ENCODE data around the gene WDPCP. TPM values are rescaled to one million over a fixed set of nuclear protein-coding genes. Genes with fewer than 3 reads are reported as not detected.
"Not testable (repeated sequence)": the region's sequence is repeated elsewhere in the genome, so short reads cannot be mapped to it uniquely, and the experiment has no call there.

The WDPCP gene
- total and polyA plus RNA-seq, 5 donors = 3.8 to 17.3 (median 14.0) TPM

- Histone ChIP-seq H3K27ac (ENCODE audit: low read length) (no peak overlapping the region), H3K9me3 (ENCODE audit: control insufficient read depth, low read length) (no peaks in the 10 kb centered on the region), H3K27me3 (ENCODE audit: control insufficient read depth, insufficient read depth) (no peaks in the 10 kb centered on the region), H3K4me1 (ENCODE audit: control insufficient read depth, insufficient read depth, low read length) (no peaks in the 10 kb centered on the region), H3K4me3 (ENCODE audit: low read length) (no peak overlapping the region)
- DNase-seq = no peak
- 40% methylated on average over 1 of the region's 1 CpG for WGBS
- ATAC-seq = no peak
- intact Hi-C loops (cut with DNase I) = no loop called here
These were observed 425.0 kb downstream of the WDPCP start for GRCh38 chr2:63163161-63163820.

GRCh38 chr2:63159262-63159661 is 429.0 kb downstream of the WDPCP start:
- Histone ChIP-seq H3K9me3 (ENCODE audit: control insufficient read depth, low read length) (no peaks in the 10 kb centered on the region), H3K4me3 (ENCODE audit: low read length) (no peak overlapping the region), H3K4me1 (ENCODE audit: control insufficient read depth, insufficient read depth, low read length) (no peaks in the 10 kb centered on the region), H3K27ac (ENCODE audit: low read length) (no peak overlapping the region), H3K27me3 (ENCODE audit: control insufficient read depth, insufficient read depth) (no peaks in the 10 kb centered on the region)
- WGBS = 100% methylated on average over 1 of the region's 1 CpG
- intact Hi-C loops (cut with DNase I) = no loop called here
- DNase-seq = no peak
- no peak for ATAC-seq

DNA sequence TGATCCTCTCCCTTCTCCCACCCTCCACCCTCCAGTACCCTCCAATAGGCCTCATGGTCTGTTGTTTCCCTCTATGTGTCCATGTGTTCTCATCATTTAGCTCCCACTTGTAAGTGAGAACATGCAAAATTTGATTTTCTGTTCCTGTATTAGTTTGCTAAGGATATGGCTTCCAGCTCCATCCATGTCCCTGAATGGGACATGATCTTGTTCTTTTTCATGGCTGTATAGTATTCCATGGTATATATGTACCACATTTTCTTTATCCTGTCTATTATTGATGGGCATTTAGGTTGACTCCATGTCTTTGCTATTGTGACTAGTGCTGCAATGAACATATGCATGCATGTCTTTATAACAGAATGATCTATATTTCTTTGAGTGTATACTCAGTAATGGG is 451.6 kb downstream of the WDPCP start:
- H3K9me3 ChIP-seq (ENCODE audit: control insufficient read depth, low read length); H3K27ac ChIP-seq (ENCODE audit: low read length); intact Hi-C loops (cut with DNase I); DNase-seq; H3K4me1 ChIP-seq (ENCODE audit: control insufficient read depth, insufficient read depth, low read length); H3K4me3 ChIP-seq (ENCODE audit: low read length); ATAC-seq; H3K27me3 ChIP-seq (ENCODE audit: control insufficient read depth, insufficient read depth): not testable (repeated sequence)

DNA sequence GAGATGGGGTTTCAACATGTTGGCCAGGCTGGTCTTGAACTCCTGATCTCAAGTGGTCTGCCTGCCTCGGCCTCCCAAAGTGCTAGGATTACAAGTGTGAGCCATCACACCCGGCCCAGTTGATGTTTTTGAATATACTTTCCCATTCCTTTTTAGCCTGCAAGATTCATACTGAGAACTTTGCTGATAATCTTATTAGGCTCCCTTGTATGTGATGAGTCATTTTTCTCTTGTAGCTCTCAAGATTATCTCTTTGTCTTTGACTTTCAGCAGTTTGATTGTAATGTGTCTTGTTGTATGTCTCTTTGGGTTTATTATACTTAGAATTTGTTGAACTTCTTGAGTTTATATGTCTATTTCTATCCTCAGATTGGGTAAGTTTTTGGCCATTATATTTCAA is 456.3 kb downstream of the WDPCP start:
- DNase-seq (no peak), ATAC-seq (no peak)
- Histone ChIP-seq H3K9me3 (ENCODE audit: control insufficient read depth, low read length) (no peaks in the 10 kb centered on the region), H3K4me3 (ENCODE audit: low read length) (no peak overlapping the region), H3K27ac (ENCODE audit: low read length) (no peak overlapping the region), H3K27me3 (ENCODE audit: control insufficient read depth, insufficient read depth) (no peaks in the 10 kb centered on the region), H3K4me1 (ENCODE audit: control insufficient read depth, insufficient read depth, low read length) (no peaks in the 10 kb centered on the region)
- intact Hi-C loops (cut with DNase I) = no loop called here
- 96% methylated on average over 2 of the region's 2 CpGs for WGBS

DNA sequence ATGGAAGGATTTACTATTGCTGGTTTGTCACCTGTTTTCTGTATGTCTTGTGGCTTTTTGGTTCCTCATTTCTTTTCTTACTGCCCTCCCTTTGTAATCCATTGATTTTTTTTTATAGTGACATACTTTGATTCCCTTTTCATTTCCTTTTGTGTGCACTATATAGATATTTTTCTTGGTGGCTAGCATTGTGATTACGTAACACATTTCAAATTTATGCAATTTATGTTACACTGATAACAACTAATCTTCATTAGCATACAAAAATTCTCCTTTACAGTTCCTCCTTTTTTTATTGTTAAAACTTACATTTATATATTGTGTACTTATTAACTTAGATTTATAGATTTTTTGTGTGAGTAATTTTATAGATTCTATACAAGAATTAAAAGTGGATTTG is 457.1 kb downstream of the WDPCP start:
- no peaks in the 10 kb centered on the region for H3K4me1 ChIP-seq (ENCODE audit: control insufficient read depth, insufficient read depth, low read length)
- H3K27ac ChIP-seq (ENCODE audit: low read length) = no peak overlapping the region
- DNase-seq (no peak), ATAC-seq (no peak)
- H3K9me3 ChIP-seq (ENCODE audit: control insufficient read depth, low read length) = no peaks in the 10 kb centered on the region
- 90% methylated on average over 1 of the region's 1 CpG for WGBS
- intact Hi-C loops (cut with DNase I) = no loop called here
- no peaks in the 10 kb centered on the region for H3K27me3 ChIP-seq (ENCODE audit: control insufficient read depth, insufficient read depth)
- H3K4me3 ChIP-seq (ENCODE audit: low read length) = no peak overlapping the region

DNA sequence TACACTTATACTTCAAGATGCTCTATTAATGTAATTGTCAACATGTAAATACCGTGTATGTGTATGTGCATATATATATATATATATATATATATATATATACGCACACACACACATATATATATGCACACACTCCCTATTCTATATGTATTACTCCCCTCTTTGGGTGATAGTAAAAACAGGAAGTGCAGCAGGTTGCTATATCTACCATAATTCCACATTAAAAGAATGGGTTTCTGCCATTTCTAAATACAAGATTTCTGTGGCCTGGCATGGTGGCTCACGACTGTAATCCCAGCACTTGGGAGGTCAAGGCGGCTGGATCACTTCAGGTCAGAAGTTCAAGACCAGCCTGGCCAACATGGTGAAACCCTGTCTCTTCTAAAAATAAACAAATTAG is 460.7 kb downstream of the WDPCP start:
- Histone ChIP-seq H3K4me1 (ENCODE audit: control insufficient read depth, insufficient read depth, low read length) (no peaks in the 10 kb centered on the region), H3K27me3 (ENCODE audit: control insufficient read depth, insufficient read depth) (no peaks in the 10 kb centered on the region), H3K27ac (ENCODE audit: low read length) (no peak overlapping the region), H3K9me3 (ENCODE audit: control insufficient read depth, low read length) (no peaks in the 10 kb centered on the region), H3K4me3 (ENCODE audit: low read length) (no peak overlapping the region)
- 89% methylated on average over 4 of the region's 4 CpGs for WGBS
- intact Hi-C loops (cut with DNase I) = no loop called here
- DNase-seq (no peak), ATAC-seq (no peak)

DNA sequence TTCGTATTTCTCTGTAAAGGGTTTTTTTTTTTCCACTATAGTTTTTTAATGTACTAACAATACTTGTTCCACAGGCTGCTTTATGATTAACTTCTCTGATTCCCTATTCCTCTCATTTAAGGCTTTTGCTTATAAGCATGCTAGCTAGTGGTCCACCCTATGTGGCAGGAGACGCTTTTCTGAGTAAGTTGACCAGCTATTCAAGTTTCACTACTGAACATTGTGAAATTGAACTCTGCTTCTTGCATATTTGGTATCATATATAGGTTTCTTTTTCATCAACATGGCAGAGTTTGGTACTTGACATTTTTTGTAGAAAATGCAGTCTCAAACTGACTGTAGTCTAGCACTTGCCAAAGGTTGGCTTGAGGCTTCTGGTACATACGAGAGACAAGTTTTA is 463.4 kb downstream of the WDPCP start:
- Histone ChIP-seq H3K27me3 (ENCODE audit: control insufficient read depth, insufficient read depth) (no peaks in the 10 kb centered on the region), H3K27ac (ENCODE audit: low read length) (no peak overlapping the region), H3K4me1 (ENCODE audit: control insufficient read depth, insufficient read depth, low read length) (no peaks in the 10 kb centered on the region), H3K9me3 (ENCODE audit: control insufficient read depth, low read length) (no peaks in the 10 kb centered on the region), H3K4me3 (ENCODE audit: low read length) (no peak overlapping the region)
- no peak for ATAC-seq
- intact Hi-C loops (cut with DNase I) = no loop called here
- DNase-seq = no peak
- 86% methylated on average over 3 of the region's 3 CpGs for WGBS

GRCh38 chr2:63124218-63124617 is 464.1 kb downstream of the WDPCP start:
- Histone ChIP-seq H3K4me1 (ENCODE audit: control insufficient read depth, insufficient read depth, low read length) (no peaks in the 10 kb centered on the region), H3K27me3 (ENCODE audit: control insufficient read depth, insufficient read depth) (no peaks in the 10 kb centered on the region), H3K27ac (ENCODE audit: low read length) (no peak overlapping the region), H3K9me3 (ENCODE audit: control insufficient read depth, low read length) (no peaks in the 10 kb centered on the region), H3K4me3 (ENCODE audit: low read length) (no peak overlapping the region)
- no peak for DNase-seq
- WGBS = 66% methylated on average over 2 of the region's 2 CpGs
- intact Hi-C loops (cut with DNase I) = no loop called here
- no peak for ATAC-seq

DNA sequence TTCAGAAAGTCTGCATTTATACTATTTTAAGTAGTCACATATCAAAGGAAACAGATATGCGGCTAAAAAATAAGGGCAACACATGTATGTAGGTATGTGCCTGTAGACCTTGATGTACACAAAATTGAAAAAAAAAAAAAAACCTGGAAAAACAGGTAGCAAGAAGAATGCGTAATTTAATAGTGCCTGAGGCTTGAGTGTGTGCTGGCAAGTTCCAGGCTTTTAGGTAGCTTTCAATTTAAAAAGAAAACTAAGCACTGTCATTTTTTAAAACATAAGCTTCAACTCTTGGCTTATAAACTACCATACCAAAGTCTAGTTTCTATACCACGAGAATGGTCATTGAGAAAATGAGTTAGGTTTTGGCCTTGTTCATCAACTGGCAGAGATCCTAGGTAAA is 465.4 kb downstream of the WDPCP start:
- Histone ChIP-seq H3K9me3 (ENCODE audit: control insufficient read depth, low read length) (no peaks in the 10 kb centered on the region), H3K27ac (ENCODE audit: low read length) (no peak overlapping the region), H3K4me1 (ENCODE audit: control insufficient read depth, insufficient read depth, low read length) (no peaks in the 10 kb centered on the region), H3K27me3 (ENCODE audit: control insufficient read depth, insufficient read depth) (no peaks in the 10 kb centered on the region), H3K4me3 (ENCODE audit: low read length) (no peak overlapping the region)
- 93% methylated on average over 3 of the region's 3 CpGs for WGBS
- intact Hi-C loops (cut with DNase I) = no loop called here
- DNase-seq (no peak), ATAC-seq (no peak)

DNA sequence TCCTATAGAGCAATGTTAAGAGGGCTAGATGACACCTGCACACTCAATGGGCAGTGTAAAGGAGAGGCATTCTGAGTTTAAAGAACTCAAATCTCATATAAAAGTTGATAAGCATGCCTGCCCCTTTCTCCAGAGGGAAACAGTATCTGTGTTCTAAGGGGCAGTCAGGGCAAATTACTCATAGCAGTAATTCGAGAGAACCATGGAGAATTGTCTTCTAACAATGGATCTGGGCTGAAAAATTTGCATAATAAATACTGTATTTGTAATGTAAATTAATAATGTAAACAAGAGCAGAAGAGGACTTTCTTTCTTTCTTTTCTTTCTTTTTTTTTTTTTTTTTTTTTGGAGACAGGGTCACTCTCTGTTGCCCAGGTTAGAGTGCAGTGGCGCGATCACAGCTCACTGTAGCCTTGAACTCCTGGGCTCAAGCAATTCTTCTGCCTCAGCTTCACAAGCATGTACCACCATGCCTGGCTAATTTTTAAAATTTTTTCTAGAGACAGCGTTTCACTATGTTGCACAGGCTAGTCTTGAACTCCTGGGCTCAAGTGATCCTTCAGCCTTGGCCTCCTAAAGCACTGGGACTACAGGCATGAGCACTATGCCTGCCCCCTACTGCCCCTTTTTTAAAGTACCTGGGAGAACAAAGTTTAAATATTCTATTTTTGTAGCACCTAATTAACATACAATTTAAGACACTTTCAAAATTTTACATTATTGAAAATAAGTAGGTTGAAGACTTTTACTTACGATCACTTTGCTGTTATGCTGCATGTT is 467.0 kb downstream of the WDPCP start:
- H3K27ac ChIP-seq (ENCODE audit: low read length) = no peak overlapping the region
- H3K9me3 ChIP-seq (ENCODE audit: control insufficient read depth, low read length) = no peaks in the 10 kb centered on the region
- intact Hi-C loops (cut with DNase I) = no loop called here
- ATAC-seq = no peak
- no peak overlapping the region for H3K4me3 ChIP-seq (ENCODE audit: low read length)
- H3K27me3 ChIP-seq (ENCODE audit: control insufficient read depth, insufficient read depth) = no peaks in the 10 kb centered on the region
- H3K4me1 ChIP-seq (ENCODE audit: control insufficient read depth, insufficient read depth, low read length) = no peaks in the 10 kb centered on the region
- 95% methylated on average over 5 of the region's 5 CpGs for WGBS
- DNase-seq = no peak

DNA sequence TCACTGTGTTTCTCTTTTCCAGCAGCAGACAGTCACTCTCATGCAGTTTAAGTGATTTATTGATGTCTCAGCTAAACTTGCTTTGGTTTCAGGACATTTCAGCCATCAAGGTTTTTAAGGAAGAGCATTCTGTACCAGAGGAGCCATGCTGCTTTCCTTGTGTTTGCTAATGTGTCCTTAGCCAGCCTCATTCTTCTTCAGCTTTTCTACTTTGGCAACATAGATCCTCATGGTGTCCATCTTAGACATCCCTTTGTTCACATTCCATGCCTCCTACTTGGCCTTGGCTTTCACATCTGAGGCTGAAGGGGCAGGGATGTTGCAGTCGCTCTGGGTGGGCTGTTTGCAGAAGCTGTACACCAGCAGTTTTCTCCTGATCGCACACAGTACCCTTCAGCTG is 469.5 kb downstream of the WDPCP start:
- no peaks in the 10 kb centered on the region for H3K4me1 ChIP-seq (ENCODE audit: control insufficient read depth, insufficient read depth, low read length)
- H3K4me3 ChIP-seq (ENCODE audit: low read length) = no peak overlapping the region
- H3K27ac ChIP-seq (ENCODE audit: low read length) = no peak overlapping the region
- no peaks in the 10 kb centered on the region for H3K9me3 ChIP-seq (ENCODE audit: control insufficient read depth, low read length)
- ATAC-seq (no peak), DNase-seq (no peak)
- whole genome bisulfite sequencing = 99% methylated on average over 2 of the region's 2 CpGs
- intact Hi-C loops (cut with DNase I) = no loop called here
- no peaks in the 10 kb centered on the region for H3K27me3 ChIP-seq (ENCODE audit: control insufficient read depth, insufficient read depth)
